ENCODE results near the gene PCARE. TPM values are rescaled to one million over a fixed set of nuclear protein-coding genes. Genes with fewer than 3 reads are reported as not detected.
A peak's percentile ranks its signal among the peaks of the same experiment; 100 is the strongest.

The PCARE gene
- total RNA-seq, 1 experiment from 2014 or later = not detected

DNA sequence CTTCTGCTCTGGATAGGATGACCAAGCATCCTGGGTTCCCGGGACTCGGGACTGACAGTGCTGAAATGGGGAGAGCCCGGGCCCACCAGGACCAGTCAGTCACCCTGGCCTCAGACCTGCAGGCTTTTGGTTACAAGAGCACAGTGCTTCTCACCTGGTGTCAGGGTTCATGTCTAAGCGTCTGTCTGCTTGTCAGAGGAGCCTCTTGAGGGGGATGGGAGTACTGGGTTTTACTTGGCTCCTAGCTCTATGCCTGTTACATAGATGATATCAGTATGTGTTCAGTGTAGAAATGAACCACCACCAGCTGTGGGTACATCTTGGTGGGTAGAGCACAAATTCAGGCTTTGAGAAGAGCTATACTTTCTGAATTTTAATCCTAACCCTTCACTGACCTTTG is 29.9 kb downstream of the PCARE start:
- TF ChIP-seq SIN3A (IDR thresholded peaks at IDR 0.05; ENCODE audit: borderline replicate concordance, insufficient read depth, low read depth, low read length) (no peak), TCF7L2 (IDR thresholded peaks at IDR 0.05; ENCODE audit: low read depth, low read length) (no peak), POLR2AphosphoS5 (IDR thresholded peaks at IDR 0.05; ENCODE audit: low read depth, low read length) (no peak)
- TF ChIP-seq, protein P1, sequence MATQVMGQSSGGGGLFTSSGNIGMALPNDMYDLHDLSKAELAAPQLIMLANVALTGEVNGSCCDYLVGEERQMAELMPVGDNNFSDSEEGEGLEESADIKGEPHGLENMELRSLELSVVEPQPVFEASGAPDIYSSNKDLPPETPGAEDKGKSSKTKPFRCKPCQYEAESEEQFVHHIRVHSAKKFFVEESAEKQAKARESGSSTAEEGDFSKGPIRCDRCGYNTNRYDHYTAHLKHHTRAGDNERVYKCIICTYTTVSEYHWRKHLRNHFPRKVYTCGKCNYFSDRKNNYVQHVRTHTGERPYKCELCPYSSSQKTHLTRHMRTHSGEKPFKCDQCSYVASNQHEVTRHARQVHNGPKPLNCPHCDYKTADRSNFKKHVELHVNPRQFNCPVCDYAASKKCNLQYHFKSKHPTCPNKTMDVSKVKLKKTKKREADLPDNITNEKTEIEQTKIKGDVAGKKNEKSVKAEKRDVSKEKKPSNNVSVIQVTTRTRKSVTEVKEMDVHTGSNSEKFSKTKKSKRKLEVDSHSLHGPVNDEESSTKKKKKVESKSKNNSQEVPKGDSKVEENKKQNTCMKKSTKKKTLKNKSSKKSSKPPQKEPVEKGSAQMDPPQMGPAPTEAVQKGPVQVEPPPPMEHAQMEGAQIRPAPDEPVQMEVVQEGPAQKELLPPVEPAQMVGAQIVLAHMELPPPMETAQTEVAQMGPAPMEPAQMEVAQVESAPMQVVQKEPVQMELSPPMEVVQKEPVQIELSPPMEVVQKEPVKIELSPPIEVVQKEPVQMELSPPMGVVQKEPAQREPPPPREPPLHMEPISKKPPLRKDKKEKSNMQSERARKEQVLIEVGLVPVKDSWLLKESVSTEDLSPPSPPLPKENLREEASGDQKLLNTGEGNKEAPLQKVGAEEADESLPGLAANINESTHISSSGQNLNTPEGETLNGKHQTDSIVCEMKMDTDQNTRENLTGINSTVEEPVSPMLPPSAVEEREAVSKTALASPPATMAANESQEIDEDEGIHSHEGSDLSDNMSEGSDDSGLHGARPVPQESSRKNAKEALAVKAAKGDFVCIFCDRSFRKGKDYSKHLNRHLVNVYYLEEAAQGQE (IDR thresholded peaks at IDR 0.05; ENCODE audit: insufficient read depth in 1 of 2, low read depth in 2 of 2, low read length in 1 of 2) = no peak
- TF ChIP-seq, protein P2, sequence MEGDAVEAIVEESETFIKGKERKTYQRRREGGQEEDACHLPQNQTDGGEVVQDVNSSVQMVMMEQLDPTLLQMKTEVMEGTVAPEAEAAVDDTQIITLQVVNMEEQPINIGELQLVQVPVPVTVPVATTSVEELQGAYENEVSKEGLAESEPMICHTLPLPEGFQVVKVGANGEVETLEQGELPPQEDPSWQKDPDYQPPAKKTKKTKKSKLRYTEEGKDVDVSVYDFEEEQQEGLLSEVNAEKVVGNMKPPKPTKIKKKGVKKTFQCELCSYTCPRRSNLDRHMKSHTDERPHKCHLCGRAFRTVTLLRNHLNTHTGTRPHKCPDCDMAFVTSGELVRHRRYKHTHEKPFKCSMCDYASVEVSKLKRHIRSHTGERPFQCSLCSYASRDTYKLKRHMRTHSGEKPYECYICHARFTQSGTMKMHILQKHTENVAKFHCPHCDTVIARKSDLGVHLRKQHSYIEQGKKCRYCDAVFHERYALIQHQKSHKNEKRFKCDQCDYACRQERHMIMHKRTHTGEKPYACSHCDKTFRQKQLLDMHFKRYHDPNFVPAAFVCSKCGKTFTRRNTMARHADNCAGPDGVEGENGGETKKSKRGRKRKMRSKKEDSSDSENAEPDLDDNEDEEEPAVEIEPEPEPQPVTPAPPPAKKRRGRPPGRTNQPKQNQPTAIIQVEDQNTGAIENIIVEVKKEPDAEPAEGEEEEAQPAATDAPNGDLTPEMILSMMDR (IDR thresholded peaks at IDR 0.05) = no peak
- intact Hi-C loops (cut with micrococcal nuclease; ENCODE audit: unreplicated experiment) = no loop called here
- Histone ChIP-seq H3K4me3 (ENCODE audit: low read depth in 2 of 2, low read length in 2 of 2) (no peak overlapping the region), H3K4me1 (ENCODE audit: control insufficient read depth, insufficient read depth, low read length) (no peaks in the 10 kb centered on the region), H3K9me3 (ENCODE audit: control insufficient read depth, insufficient read depth, low read depth, low read length) (no peaks in the 10 kb centered on the region), H3K27me3 (ENCODE audit: control insufficient read depth, insufficient read depth, low read length) (no peaks in the 10 kb centered on the region), H3K36me3 (ENCODE audit: control insufficient read depth, insufficient read depth, low read length) (no peaks in the 10 kb centered on the region), H3K27ac (ENCODE audit: low read length) (no peak overlapping the region)
- DNase-seq (ENCODE audit: low read depth, low spot score) (no peak), ATAC-seq (no peak)
- in situ Hi-C loops (cut with HindIII; ENCODE audit: low pct_unique_long_range_greater_than_20kb, low sequenced_read_pairs) = no loop called here
- BruUV-seq (replicated peaks) = no TSS peak
- POLR2A ChIA-PET = no interaction called here
- CTCF ChIA-PET = no interaction called here

DNA sequence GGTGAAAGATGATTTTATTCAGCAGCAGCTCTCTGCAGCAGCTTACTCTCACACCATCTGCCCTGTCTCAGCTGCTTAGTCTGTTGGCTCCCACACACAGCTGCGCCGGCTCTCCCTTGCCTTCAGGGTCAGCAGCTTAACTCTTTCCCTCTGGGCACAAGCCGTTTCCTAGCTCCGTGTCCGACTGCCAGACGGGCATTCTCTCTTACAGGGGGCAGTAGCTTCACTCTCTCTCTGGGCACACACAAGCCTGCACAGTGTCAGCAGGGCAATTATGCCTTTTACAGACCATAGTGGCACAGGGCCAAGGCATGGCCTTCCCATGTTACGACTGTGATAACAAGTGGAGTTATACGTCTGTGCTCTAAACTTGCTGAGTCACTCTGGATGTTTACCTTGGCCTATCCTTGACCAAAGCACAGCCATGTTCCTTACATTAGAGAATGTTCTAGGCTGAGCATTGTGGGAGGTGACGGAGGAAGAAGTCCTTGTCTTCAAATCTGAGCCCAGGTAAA is 31.7 kb downstream of the PCARE start:
- Histone ChIP-seq H3K27me3 (ENCODE audit: control insufficient read depth, insufficient read depth, low read length) (no peaks in the 10 kb centered on the region), H3K27ac (ENCODE audit: low read length) (no peak overlapping the region), H3K9me3 (ENCODE audit: control insufficient read depth, insufficient read depth, low read depth, low read length) (no peaks in the 10 kb centered on the region), H3K36me3 (ENCODE audit: control insufficient read depth, insufficient read depth, low read length) (no peaks in the 10 kb centered on the region), H3K4me1 (ENCODE audit: control insufficient read depth, insufficient read depth, low read length) (no peaks in the 10 kb centered on the region), H3K4me3 (ENCODE audit: low read depth in 2 of 2, low read length in 2 of 2) (no peak overlapping the region)
- no peak for TF ChIP-seq TCF7L2 (IDR thresholded peaks at IDR 0.05; ENCODE audit: low read depth, low read length)
- BruUV-seq (replicated peaks) = no TSS peak
- intact Hi-C loops (cut with micrococcal nuclease; ENCODE audit: unreplicated experiment) = no loop called here
- ChIA-PET POLR2A (no interaction called here), CTCF (no interaction called here)
- in situ Hi-C loops (cut with HindIII; ENCODE audit: low pct_unique_long_range_greater_than_20kb, low sequenced_read_pairs) = no loop called here
- DNase-seq (ENCODE audit: low read depth, low spot score) (no peak), ATAC-seq (peak; percentile 71)

DNA sequence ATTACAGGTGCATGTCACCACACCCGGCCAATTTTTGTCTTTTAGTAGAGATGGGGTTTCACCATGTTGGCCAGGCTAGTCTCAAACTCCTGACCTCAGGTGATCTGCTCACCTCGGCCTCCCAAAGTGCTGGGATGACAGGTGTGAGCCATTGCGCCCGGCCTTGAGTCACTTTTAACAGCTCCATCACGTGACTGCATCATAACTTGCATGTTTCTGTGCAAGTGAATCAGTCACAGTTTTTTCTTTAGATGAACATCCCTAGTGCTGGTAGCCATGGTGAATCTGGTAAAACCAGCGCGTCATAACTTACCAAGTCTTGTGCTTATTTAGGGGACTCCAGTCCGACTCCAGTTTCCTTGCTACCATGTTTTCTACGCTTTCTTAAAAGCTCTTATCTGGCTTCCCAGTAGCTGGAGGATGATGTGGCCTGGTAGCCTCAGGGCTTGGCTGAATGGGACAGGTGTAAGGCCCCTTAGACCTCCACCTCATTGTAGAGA is 33.1 kb downstream of the PCARE start:
- in situ Hi-C loops (cut with HindIII; ENCODE audit: low pct_unique_long_range_greater_than_20kb, low sequenced_read_pairs) (no loop called here), intact Hi-C loops (cut with micrococcal nuclease; ENCODE audit: unreplicated experiment) (no loop called here)
- ChIA-PET POLR2A (interaction anchor here (0.8 kb wide), 1 partner anchor 75 kb away, joined by 3 read pairs; no protein-coding TSS in a partner anchor), CTCF (no interaction called here)
- BruUV-seq (replicated peaks) = no TSS peak
- Histone ChIP-seq H3K4me3 (ENCODE audit: low read depth in 2 of 2, low read length in 2 of 2) (no peak overlapping the region), H3K4me1 (ENCODE audit: control insufficient read depth, insufficient read depth, low read length) (no peaks in the 10 kb centered on the region), H3K36me3 (ENCODE audit: control insufficient read depth, insufficient read depth, low read length) (no peaks in the 10 kb centered on the region), H3K27me3 (ENCODE audit: control insufficient read depth, insufficient read depth, low read length) (no peaks in the 10 kb centered on the region), H3K27ac (ENCODE audit: low read length) (no peak overlapping the region), H3K9me3 (ENCODE audit: control insufficient read depth, insufficient read depth, low read depth, low read length) (no peaks in the 10 kb centered on the region)
- ATAC-seq (no peak), DNase-seq (ENCODE audit: low read depth, low spot score) (no peak)
- no peak for TF ChIP-seq POLR2AphosphoS5 (IDR thresholded peaks at IDR 0.05; ENCODE audit: low read depth, low read length)
- TF ChIP-seq, protein P1 (IDR thresholded peaks at IDR 0.05; ENCODE audit: insufficient read depth in 1 of 2, low read depth in 2 of 2, low read length in 1 of 2) = no peak
- no peak for TF ChIP-seq TCF7L2 (IDR thresholded peaks at IDR 0.05; ENCODE audit: low read depth, low read length)
- TF ChIP-seq SIN3A (IDR thresholded peaks at IDR 0.05; ENCODE audit: borderline replicate concordance, insufficient read depth, low read depth, low read length) = no peak
- TF ChIP-seq, protein P2 (IDR thresholded peaks at IDR 0.05) = no peak
